ENCODE results near the gene RB1. TPM values are rescaled to one million over a fixed set of nuclear protein-coding genes. Genes with fewer than 3 reads are reported as not detected.

RB1 gene
- total RNA-seq, 1 donor: 48.4 TPM

DNA sequence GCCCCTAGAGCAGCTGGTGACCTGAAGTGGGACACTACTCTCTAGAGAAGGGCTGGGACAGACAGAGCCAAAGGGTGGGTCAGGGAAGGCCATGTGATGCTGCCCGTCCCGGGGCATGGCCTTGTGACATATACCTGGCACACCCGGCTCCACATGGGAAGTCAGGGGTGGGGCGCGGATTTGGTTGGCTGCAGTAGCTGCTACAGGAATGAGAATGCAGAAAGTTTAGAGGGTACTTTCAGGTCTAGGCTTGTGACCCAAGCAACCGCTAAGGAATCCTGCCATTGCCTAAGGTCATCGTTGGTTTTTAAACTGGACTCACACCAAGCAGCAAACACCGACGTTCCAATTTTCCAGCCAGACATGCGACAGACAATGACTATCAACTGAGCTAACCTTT, 203.5 kb downstream of the RB1 start:
- H3K4me3 ChIP-seq (ENCODE audit: low read depth, low read length): no peak overlapping the region
- TF ChIP-seq, protein P1, sequence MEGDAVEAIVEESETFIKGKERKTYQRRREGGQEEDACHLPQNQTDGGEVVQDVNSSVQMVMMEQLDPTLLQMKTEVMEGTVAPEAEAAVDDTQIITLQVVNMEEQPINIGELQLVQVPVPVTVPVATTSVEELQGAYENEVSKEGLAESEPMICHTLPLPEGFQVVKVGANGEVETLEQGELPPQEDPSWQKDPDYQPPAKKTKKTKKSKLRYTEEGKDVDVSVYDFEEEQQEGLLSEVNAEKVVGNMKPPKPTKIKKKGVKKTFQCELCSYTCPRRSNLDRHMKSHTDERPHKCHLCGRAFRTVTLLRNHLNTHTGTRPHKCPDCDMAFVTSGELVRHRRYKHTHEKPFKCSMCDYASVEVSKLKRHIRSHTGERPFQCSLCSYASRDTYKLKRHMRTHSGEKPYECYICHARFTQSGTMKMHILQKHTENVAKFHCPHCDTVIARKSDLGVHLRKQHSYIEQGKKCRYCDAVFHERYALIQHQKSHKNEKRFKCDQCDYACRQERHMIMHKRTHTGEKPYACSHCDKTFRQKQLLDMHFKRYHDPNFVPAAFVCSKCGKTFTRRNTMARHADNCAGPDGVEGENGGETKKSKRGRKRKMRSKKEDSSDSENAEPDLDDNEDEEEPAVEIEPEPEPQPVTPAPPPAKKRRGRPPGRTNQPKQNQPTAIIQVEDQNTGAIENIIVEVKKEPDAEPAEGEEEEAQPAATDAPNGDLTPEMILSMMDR (IDR thresholded peaks at IDR 0.05; ENCODE audit: insufficient read depth, low read length): no peak
- no peak for DNase-seq (ENCODE audit: low read depth)

- DNase-seq (ENCODE audit: low read depth): no peak
- no peak overlapping the region for H3K4me3 ChIP-seq (ENCODE audit: low read depth, low read length)
- TF ChIP-seq, protein P1 (IDR thresholded peaks at IDR 0.05; ENCODE audit: insufficient read depth, low read length): no peak
These were observed 204.5 kb downstream of the RB1 start for GRCh38 chr13:48508011-48508410.

DNA sequence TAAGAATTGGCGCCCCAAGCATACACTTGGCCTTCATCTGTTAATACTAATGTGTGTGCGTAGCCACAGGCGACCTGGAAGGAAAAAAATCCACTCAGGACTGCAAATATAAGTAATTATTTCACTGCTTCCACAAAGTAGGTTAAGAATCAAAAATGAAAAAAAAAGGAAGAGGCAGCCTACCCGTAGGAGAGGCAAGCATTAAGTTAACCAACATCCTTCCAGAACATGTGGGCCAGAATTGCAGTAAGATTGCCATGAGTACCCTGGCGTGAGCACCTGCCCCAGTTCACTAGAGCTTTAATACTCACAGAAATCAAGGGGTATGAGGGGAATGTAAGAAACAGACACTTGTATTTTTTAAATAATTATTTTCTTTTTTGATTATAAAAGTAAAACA, 207.1 kb downstream of the RB1 start:
- no peak overlapping the region for H3K4me3 ChIP-seq (ENCODE audit: low read depth, low read length)
- DNase-seq (ENCODE audit: low read depth): no peak
- TF ChIP-seq, protein P1 (IDR thresholded peaks at IDR 0.05; ENCODE audit: insufficient read depth, low read length): no peak

- no peak overlapping the region for H3K4me3 ChIP-seq (ENCODE audit: low read depth, low read length)
- no peak for DNase-seq (ENCODE audit: low read depth)
- TF ChIP-seq, protein P1 (IDR thresholded peaks at IDR 0.05; ENCODE audit: insufficient read depth, low read length): no peak
These were observed 208.2 kb downstream of the RB1 start for GRCh38 chr13:48511621-48512230.

- TF ChIP-seq, protein P1 (IDR thresholded peaks at IDR 0.05; ENCODE audit: insufficient read depth, low read length): no peak
- no peak overlapping the region for H3K4me3 ChIP-seq (ENCODE audit: low read depth, low read length)
- no peak for DNase-seq (ENCODE audit: low read depth)
These were observed 211.2 kb downstream of the RB1 start for GRCh38 chr13:48514793-48515192.

- no peak overlapping the region for H3K4me3 ChIP-seq (ENCODE audit: low read depth, low read length)
- no peak for DNase-seq (ENCODE audit: low read depth)
- TF ChIP-seq, protein P1 (IDR thresholded peaks at IDR 0.05; ENCODE audit: insufficient read depth, low read length): no peak
These were observed 212.2 kb downstream of the RB1 start for GRCh38 chr13:48515732-48516131.

GRCh38 chr13:48518083-48518482, 214.5 kb downstream of the RB1 start:
- no peak overlapping the region for H3K4me3 ChIP-seq (ENCODE audit: low read depth, low read length)
- TF ChIP-seq, protein P1 (IDR thresholded peaks at IDR 0.05; ENCODE audit: insufficient read depth, low read length): no peak
- DNase-seq (ENCODE audit: low read depth): no peak
